Vein endothelial cell (primary cell): Measurements from ENCODE around the gene IGSF9B. TPM values are rescaled to one million over a fixed set of nuclear protein-coding genes. Genes with fewer than 3 reads are reported as not detected.

Source experiments
- total RNA-seq: library from RNA; depleted of rRNA; stranded (reverse); fragments of >200 nt; gene quantifications from 2 replicates; pipeline ENCODE4 v1.2.3, GENCODE V29; 2012

The IGSF9B gene, protein sequence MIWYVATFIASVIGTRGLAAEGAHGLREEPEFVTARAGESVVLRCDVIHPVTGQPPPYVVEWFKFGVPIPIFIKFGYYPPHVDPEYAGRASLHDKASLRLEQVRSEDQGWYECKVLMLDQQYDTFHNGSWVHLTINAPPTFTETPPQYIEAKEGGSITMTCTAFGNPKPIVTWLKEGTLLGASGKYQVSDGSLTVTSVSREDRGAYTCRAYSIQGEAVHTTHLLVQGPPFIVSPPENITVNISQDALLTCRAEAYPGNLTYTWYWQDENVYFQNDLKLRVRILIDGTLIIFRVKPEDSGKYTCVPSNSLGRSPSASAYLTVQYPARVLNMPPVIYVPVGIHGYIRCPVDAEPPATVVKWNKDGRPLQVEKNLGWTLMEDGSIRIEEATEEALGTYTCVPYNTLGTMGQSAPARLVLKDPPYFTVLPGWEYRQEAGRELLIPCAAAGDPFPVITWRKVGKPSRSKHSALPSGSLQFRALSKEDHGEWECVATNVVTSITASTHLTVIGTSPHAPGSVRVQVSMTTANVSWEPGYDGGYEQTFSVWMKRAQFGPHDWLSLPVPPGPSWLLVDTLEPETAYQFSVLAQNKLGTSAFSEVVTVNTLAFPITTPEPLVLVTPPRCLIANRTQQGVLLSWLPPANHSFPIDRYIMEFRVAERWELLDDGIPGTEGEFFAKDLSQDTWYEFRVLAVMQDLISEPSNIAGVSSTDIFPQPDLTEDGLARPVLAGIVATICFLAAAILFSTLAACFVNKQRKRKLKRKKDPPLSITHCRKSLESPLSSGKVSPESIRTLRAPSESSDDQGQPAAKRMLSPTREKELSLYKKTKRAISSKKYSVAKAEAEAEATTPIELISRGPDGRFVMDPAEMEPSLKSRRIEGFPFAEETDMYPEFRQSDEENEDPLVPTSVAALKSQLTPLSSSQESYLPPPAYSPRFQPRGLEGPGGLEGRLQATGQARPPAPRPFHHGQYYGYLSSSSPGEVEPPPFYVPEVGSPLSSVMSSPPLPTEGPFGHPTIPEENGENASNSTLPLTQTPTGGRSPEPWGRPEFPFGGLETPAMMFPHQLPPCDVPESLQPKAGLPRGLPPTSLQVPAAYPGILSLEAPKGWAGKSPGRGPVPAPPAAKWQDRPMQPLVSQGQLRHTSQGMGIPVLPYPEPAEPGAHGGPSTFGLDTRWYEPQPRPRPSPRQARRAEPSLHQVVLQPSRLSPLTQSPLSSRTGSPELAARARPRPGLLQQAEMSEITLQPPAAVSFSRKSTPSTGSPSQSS (N-terminal part only)
- under 0.01 and 0.29 TPM in 2 replicates for total RNA-seq

GRCh38 chr11:133956650-133957633 is at the start of gene IGSF9B:
Gene IGSF9B, minus strand, starts transcription at chr11:133956968. Its CDS starts 214 bp downstream, at chr11:133956754.

Other genes with a start within 250 kb of the IGSF9B start
- gene SPATA19, start 111.5 kb downstream of the IGSF9B start, total RNA-seq: not detected in 2 replicates
- gene JAM3, start 112.1 kb upstream of the IGSF9B start, total RNA-seq: 13.7 and 80.5 TPM in 2 replicates